Panc1 (cell line): ENCODE measurements around the gene CHST9. TPM values are rescaled to one million over a fixed set of nuclear protein-coding genes. Genes with fewer than 3 reads are reported as not detected.

Experiments
- ATAC-seq: fragments of 200-7000 bp; cut with Tn5 transposase; 2 replicates; pipeline ENCODE4 v1.9.1; 2020; ENCODE audit warnings: mild to moderate bottlenecking, moderate library complexity
- BruUV-seq: library from RNA; stranded (reverse); fragments of 400-500 nt; replicated peaks from 2 replicates; lab custom pipeline; 2021; lab: Mats Ljungman, UMichigan
- CTCF ChIA-PET: fragments of 300-600 bp; sonication (Branson Sonifier 250); formaldehyde crosslinking; loops from one replicate; lab custom pipeline; 2022; ENCODE audit warnings: antibody characterized with exemption; lab: Charles Lee
- POLR2A ChIA-PET: fragments of 300-600 bp; sonication (Branson Sonifier 250); formaldehyde crosslinking; loops from one replicate; lab custom pipeline; 2022; ENCODE audit warnings: antibody characterized with exemption; lab: Charles Lee
- DNase-seq: peaks from one replicate; pipeline ENCODE4 v3.0.0-alpha.2; 2010; ENCODE audit warnings: low read depth, low spot score
- H3K27ac ChIP-seq: 2 replicates; pipeline ENCODE4 v1.5.1; 2011; ENCODE audit warnings: mild to moderate bottlenecking, low read length, inconsistent platforms
- H3K27me3 ChIP-seq: fragments of 200-500 bp; sonication (Bioruptor generic); 2 replicates; pipeline ENCODE4 v1.6.0; 2014; ENCODE audit warnings: low read length, inconsistent platforms; ENCODE audit not compliant: control insufficient read depth, insufficient read depth
- H3K36me3 ChIP-seq: fragments of 200-500 bp; sonication (Bioruptor generic); 2 replicates; pipeline ENCODE4 v1.5.1; 2014; ENCODE audit warnings: inconsistent platforms, mild to moderate bottlenecking, low read length, moderate library complexity; ENCODE audit not compliant: control insufficient read depth, insufficient read depth
- H3K4me1 ChIP-seq: 2 replicates; pipeline ENCODE4 v1.5.1; 2011; ENCODE audit warnings: inconsistent platforms, mild to moderate bottlenecking, low read length, moderate library complexity; ENCODE audit not compliant: control insufficient read depth, insufficient read depth
- H3K4me3 ChIP-seq, 2 experiments: 2 replicates each; pipeline ENCODE4 v1.5.1; 2011 to 2012; ENCODE audit warnings: low read depth in 2 of 2, low read length in 2 of 2, mild to moderate bottlenecking in 2 of 2, inconsistent platforms in 1 of 2, moderate library complexity in 1 of 2
- H3K9me3 ChIP-seq: fragments of 200-500 bp; sonication (Bioruptor generic); 2 replicates; pipeline ENCODE4 v1.5.1; 2014; ENCODE audit warnings: low read depth, mild to moderate bottlenecking, inconsistent platforms, low read length, moderate library complexity; ENCODE audit not compliant: control insufficient read depth, insufficient read depth
- POLR2AphosphoS5 ChIP-seq: IDR thresholded peaks from 2 replicates; pipeline ENCODE4 v1.6.1; 2012; ENCODE audit warnings: mild to moderate bottlenecking, low read depth, low read length, moderate library complexity
- SIN3A ChIP-seq: IDR thresholded peaks from 2 replicates; pipeline ENCODE4 v1.6.1; 2012; ENCODE audit warnings: low read depth, mild to moderate bottlenecking, low read length, moderate library complexity, borderline replicate concordance; ENCODE audit not compliant: insufficient read depth
- TCF7L2 ChIP-seq: IDR thresholded peaks from 2 replicates; pipeline ENCODE4 v1.6.1; 2011; ENCODE audit warnings: mild to moderate bottlenecking, low read depth, low read length, inconsistent platforms
- in situ Hi-C: cut with HindIII; loops from 2 replicates; pipeline ENCODE4 v1.10.0; 2016; ENCODE audit warnings: low sequenced_read_pairs, low pct_unique_long_range_greater_than_20kb
- intact Hi-C: fragments of 100-400 bp; cut with micrococcal nuclease; formaldehyde crosslinking; loops from one replicate; pipeline ENCODE4 v1.10.0; 2022; ENCODE audit not compliant: unreplicated experiment
- total RNA-seq: library from RNA; stranded (reverse); gene quantifications from one replicate; pipeline ENCODE4 v1.2.1, GENCODE V29; 2021; ENCODE audit not compliant: unreplicated experiment
- TF ChIP-seq, protein P1 (sequence below): fragments of 450-650 bp; IDR thresholded peaks from 2 replicates; pipeline ENCODE4 v1.5.1; 2017; ENCODE audit warnings: mild to moderate bottlenecking
- TF ChIP-seq, protein P2 (sequence below), 2 experiments: IDR thresholded peaks; 2 replicates each; pipeline ENCODE4 v1.6.1; 2011 to 2012; ENCODE audit warnings: low read depth in 2 of 2, control low read depth in 1 of 2, low read length in 1 of 2, mild to moderate bottlenecking in 1 of 2, moderate library complexity in 1 of 2; ENCODE audit not compliant: insufficient read depth in 1 of 2

Gene CHST9
- total RNA-seq, 1 experiment from 2014 or later, result 0.05 TPM

DNA sequence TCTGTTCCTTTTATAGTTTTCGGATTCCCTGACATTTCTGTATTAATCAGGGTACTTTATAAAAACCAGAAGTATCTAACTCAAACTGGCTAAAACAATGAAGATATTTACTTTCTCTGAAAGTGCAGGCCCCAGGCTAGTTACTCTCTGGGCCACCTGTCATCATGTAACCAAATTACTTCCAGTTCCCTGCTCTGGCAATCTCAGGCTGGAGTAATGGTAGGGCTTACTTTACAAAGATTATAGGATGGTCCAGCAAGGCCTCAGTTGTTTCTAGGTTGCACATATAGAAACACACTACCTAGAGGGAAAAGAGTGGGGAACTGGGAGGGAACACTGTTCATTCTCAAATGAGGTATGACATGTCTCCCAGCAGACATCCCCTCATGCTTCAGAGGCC lies 74.8 kb downstream of the CHST9 start:
- TF ChIP-seq, protein P1, sequence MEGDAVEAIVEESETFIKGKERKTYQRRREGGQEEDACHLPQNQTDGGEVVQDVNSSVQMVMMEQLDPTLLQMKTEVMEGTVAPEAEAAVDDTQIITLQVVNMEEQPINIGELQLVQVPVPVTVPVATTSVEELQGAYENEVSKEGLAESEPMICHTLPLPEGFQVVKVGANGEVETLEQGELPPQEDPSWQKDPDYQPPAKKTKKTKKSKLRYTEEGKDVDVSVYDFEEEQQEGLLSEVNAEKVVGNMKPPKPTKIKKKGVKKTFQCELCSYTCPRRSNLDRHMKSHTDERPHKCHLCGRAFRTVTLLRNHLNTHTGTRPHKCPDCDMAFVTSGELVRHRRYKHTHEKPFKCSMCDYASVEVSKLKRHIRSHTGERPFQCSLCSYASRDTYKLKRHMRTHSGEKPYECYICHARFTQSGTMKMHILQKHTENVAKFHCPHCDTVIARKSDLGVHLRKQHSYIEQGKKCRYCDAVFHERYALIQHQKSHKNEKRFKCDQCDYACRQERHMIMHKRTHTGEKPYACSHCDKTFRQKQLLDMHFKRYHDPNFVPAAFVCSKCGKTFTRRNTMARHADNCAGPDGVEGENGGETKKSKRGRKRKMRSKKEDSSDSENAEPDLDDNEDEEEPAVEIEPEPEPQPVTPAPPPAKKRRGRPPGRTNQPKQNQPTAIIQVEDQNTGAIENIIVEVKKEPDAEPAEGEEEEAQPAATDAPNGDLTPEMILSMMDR, result no peak
- TF ChIP-seq, protein P2, sequence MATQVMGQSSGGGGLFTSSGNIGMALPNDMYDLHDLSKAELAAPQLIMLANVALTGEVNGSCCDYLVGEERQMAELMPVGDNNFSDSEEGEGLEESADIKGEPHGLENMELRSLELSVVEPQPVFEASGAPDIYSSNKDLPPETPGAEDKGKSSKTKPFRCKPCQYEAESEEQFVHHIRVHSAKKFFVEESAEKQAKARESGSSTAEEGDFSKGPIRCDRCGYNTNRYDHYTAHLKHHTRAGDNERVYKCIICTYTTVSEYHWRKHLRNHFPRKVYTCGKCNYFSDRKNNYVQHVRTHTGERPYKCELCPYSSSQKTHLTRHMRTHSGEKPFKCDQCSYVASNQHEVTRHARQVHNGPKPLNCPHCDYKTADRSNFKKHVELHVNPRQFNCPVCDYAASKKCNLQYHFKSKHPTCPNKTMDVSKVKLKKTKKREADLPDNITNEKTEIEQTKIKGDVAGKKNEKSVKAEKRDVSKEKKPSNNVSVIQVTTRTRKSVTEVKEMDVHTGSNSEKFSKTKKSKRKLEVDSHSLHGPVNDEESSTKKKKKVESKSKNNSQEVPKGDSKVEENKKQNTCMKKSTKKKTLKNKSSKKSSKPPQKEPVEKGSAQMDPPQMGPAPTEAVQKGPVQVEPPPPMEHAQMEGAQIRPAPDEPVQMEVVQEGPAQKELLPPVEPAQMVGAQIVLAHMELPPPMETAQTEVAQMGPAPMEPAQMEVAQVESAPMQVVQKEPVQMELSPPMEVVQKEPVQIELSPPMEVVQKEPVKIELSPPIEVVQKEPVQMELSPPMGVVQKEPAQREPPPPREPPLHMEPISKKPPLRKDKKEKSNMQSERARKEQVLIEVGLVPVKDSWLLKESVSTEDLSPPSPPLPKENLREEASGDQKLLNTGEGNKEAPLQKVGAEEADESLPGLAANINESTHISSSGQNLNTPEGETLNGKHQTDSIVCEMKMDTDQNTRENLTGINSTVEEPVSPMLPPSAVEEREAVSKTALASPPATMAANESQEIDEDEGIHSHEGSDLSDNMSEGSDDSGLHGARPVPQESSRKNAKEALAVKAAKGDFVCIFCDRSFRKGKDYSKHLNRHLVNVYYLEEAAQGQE (IDR thresholded peaks at IDR 0.05; ENCODE audit: insufficient read depth in 1 of 2, low read depth in 2 of 2, low read length in 1 of 2), result no peak
- ChIA-PET CTCF (no interaction called here), POLR2A (no interaction called here)
- no peak for ATAC-seq
- H3K27me3 ChIP-seq, result no peaks in the 10 kb centered on the region
- H3K4me3 ChIP-seq, result no peak overlapping the region
- H3K36me3 ChIP-seq, result no peaks in the 10 kb centered on the region
- no peaks in the 10 kb centered on the region for H3K9me3 ChIP-seq
- in situ Hi-C loops, result no loop called here
- no TSS peak for BruUV-seq
- H3K27ac ChIP-seq, result no peak overlapping the region
- H3K4me1 ChIP-seq, result no peaks in the 10 kb centered on the region
- no peak for DNase-seq
- intact Hi-C loops, result no loop called here

GRCh38 chr18:27109451-27109850 lies 75.7 kb downstream of the CHST9 start:
- Histone ChIP-seq H3K27me3 (no peaks in the 10 kb centered on the region), H3K4me3 (no peak overlapping the region), H3K36me3 (no peaks in the 10 kb centered on the region), H3K4me1 (no peaks in the 10 kb centered on the region), H3K9me3 (no peaks in the 10 kb centered on the region), H3K27ac (no peak overlapping the region)
- no peak for ATAC-seq
- CTCF ChIA-PET, result no interaction called here
- BruUV-seq, result no TSS peak
- TF ChIP-seq POLR2AphosphoS5 (no peak), TCF7L2 (no peak), SIN3A (no peak)
- TF ChIP-seq, protein P1, result no peak
- TF ChIP-seq, protein P2 (IDR thresholded peaks at IDR 0.05; ENCODE audit: insufficient read depth in 1 of 2, low read depth in 2 of 2, low read length in 1 of 2), result no peak
- intact Hi-C loops (no loop called here), in situ Hi-C loops (no loop called here)
- POLR2A ChIA-PET, result no interaction called here
- DNase-seq, result no peak
